T47D (cell line): ENCODE data around the gene MED23.

Experiments
- DNase-seq, 2 experiments: peaks; one replicate each; pipeline versions ENCODE4 v3.0.0 to v3.0.0-alpha.2; 2011 to 2012; ENCODE audit warnings: low read depth in 1 of 2, low spot score in 1 of 2
- JUND ChIP-seq: IDR thresholded peaks from 2 replicates; pipeline ENCODE4 v1.6.1; 2012; ENCODE audit warnings: low read depth
- in situ Hi-C: cut with HindIII; loops from 2 replicates; pipeline ENCODE4 v1.10.0; 2016; ENCODE audit warnings: low sequenced_read_pairs, low pct_unique_long_range_greater_than_20kb

Gene MED23

GRCh38 chr6:131627724-131628682 is at the start of gene MED23:
Gene MED23 (minus strand): TSS chr6:131628242. CDS start chr6:131628049, 193 bp downstream.
- TF ChIP-seq JUND: no peak
- in situ Hi-C loops: no loop called here
- DNase-seq: peak; percentile 23 to 95

- no peak for TF ChIP-seq JUND
- in situ Hi-C loops: no loop called here
- no peak for DNase-seq
These were observed 45.1 kb upstream of the MED23 start for GRCh38 chr6:131673184-131673583.

GRCh38 chr6:131669891-131670290 is 41.8 kb upstream of the MED23 start:
- in situ Hi-C loops: no loop called here
- no peak for DNase-seq
- TF ChIP-seq JUND: no peak

- in situ Hi-C loops: no loop called here
These were observed 35.6 kb upstream of the MED23 start for GRCh38 chr6:131663578-131664165.

GRCh38 chr6:131660195-131660594 is 32.2 kb upstream of the MED23 start:
- no peak for DNase-seq
- TF ChIP-seq JUND: no peak
- in situ Hi-C loops: no loop called here

More at GRCh38 chr6:131663578-131664165, 35.6 kb upstream of the MED23 start:
- no peak for DNase-seq
- TF ChIP-seq JUND: no peak

- in situ Hi-C loops: no loop called here
- TF ChIP-seq JUND: no peak
- no peak for DNase-seq
These were observed 30.2 kb upstream of the MED23 start for GRCh38 chr6:131658287-131658686.

GRCh38 chr6:131657630-131658111 is 29.6 kb upstream of the MED23 start:
- TF ChIP-seq JUND: no peak
- in situ Hi-C loops: no loop called here
- no peak for DNase-seq

- no peak for DNase-seq
- in situ Hi-C loops: no loop called here
- TF ChIP-seq JUND: no peak
These were observed 29.2 kb upstream of the MED23 start for GRCh38 chr6:131657222-131657621.

GRCh38 chr6:131656667-131657066 is 28.6 kb upstream of the MED23 start:
- TF ChIP-seq JUND: no peak
- in situ Hi-C loops: no loop called here
- no peak for DNase-seq

GRCh38 chr6:131655951-131656350 is 27.9 kb upstream of the MED23 start:
- in situ Hi-C loops: no loop called here
- no peak for DNase-seq
- no peak for TF ChIP-seq JUND

- no peak for DNase-seq
- in situ Hi-C loops: no loop called here
- TF ChIP-seq JUND: no peak
These were observed 27.3 kb upstream of the MED23 start for GRCh38 chr6:131655387-131655786.

GRCh38 chr6:131654326-131654725 is 26.3 kb upstream of the MED23 start:
- no peak for TF ChIP-seq JUND
- DNase-seq: no peak
- in situ Hi-C loops: no loop called here

- no peak for TF ChIP-seq JUND
- in situ Hi-C loops: no loop called here
- DNase-seq: peak in 1 of 2 experiments; percentile 69
These were observed 24.4 kb upstream of the MED23 start for GRCh38 chr6:131652472-131652871.
